Measurements from ENCODE around the gene PRSS57. TPM values are rescaled to one million over a fixed set of nuclear protein-coding genes. Genes with fewer than 3 reads are reported as not detected.
A peak's percentile ranks its signal among the peaks of the same experiment; 100 is the strongest.

The PRSS57 gene
- total RNA-seq, 1 experiment from 2014 or later = not detected

DNA sequence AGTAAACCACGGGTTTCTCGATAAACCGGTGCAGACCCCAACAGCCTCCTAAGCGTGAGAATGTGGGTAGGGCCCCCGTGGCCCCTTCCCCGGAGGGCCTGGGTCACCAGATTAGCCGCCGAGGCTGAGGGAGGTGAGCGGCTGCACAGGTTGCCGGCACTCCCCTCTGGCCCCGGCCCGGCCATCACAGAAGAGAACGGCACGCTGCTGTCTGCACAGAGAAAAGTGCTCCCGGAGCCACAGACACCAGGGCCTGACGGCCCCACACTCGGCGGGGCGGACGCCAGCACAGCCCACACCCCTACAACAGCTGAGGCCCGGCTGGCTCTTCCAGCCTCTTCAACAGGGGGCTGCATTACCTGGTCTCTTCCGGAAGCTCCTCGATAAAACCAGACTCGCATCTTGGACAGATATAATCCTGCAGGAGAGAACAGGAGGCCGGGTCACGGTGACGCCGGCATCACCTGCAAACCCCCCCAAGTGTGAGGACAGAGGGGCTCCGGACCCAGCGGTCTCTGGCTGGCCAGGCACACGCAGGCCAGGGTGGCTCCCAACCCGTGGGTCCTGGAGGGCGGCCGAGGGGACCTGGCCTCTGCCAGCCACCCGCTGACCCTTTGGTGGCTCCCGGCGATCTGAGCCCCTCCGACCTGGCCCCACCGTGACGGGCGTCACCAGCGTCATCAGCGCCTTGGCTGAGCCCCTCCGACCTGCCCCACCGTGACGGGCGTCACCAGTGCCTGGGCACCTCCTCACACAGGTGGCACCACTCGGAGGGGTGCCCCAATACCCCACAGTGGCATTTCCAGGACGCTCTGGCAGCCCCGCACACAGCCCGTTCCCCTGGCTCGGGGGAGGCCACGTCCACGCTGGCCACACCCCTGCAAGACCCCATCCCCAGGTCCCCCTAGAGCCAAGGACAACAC is 42.5 kb downstream of the PRSS57 start:
- no peak for DNase-seq (ENCODE audit: low read depth)

DNA sequence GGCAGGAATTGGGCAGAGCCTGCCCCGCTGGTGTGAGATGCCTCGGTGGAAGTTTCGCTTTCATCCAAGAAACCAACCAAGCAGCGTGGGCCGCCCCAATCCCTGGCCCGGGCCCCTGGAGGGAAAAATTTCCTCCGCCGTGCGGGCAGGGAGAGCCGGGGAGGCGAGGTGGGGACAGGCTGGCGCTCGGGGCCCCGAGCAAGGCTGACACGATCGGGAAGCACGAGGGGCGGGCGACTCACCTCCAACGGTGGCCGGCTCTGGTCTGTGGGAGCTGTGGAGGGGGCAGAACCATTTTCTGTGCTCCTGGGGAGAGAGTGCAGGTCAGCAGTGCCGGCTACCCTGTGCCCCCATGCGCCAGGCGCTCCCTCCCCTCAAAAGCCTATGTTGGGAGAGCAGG is 43.3 kb downstream of the PRSS57 start:
- DNase-seq (ENCODE audit: low read depth) = no peak

DNA sequence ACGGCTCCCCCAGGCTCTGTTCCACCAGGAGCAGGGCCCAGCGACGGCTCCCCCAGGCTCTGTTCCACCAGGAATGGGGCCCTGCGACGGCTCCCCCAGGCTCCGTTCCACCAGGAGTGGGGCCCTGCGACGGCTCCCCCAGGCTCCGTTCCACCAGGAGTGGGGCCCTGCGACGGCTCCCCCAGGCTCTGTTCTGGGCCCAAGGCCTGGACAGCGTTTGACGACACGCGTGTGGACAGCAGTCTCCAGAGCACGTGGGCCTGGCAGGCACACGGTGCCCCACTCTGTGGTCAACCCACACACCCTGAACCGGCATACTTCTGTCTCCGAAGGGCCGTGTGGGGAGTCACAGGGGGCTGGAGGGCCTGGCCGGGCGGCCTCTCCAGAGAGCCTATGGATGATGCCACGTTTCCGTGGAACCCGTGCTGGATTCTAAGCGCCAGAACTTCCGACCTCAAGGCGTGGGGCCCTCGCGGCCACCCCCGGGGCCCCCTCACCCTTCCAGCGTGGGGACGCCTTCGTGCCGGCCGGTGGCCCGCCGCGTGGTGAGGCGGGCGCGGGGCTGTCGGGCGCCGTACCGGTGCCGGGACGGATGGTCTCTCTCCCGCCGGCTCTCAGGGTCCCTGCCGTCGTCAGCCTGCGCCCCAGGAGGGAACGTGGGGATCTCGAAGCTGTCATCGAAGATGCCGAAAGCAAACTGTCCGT is 44.0 kb downstream of the PRSS57 start:
- no peak for DNase-seq (ENCODE audit: low read depth)

DNA sequence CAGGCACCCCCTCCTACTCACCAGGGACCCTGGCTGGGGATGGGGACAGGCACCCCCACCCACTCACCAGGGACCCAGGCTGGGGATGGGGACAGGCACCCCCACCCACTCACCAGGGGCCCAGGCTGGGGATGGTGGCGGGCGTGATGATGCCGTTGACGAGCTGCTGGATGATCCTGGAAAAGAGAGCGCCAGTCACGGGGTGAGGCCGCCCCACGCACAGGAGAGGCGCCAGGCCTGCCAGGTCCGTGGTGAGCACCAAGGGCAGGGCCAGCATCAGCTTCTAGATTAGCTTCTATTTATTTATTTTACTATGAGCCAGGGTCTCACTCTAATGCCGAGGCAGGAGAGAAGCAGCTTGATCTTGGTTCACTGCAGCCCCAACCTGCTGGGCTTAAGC is 45.1 kb downstream of the PRSS57 start:
- DNase-seq (ENCODE audit: low read depth) = no peak

DNA sequence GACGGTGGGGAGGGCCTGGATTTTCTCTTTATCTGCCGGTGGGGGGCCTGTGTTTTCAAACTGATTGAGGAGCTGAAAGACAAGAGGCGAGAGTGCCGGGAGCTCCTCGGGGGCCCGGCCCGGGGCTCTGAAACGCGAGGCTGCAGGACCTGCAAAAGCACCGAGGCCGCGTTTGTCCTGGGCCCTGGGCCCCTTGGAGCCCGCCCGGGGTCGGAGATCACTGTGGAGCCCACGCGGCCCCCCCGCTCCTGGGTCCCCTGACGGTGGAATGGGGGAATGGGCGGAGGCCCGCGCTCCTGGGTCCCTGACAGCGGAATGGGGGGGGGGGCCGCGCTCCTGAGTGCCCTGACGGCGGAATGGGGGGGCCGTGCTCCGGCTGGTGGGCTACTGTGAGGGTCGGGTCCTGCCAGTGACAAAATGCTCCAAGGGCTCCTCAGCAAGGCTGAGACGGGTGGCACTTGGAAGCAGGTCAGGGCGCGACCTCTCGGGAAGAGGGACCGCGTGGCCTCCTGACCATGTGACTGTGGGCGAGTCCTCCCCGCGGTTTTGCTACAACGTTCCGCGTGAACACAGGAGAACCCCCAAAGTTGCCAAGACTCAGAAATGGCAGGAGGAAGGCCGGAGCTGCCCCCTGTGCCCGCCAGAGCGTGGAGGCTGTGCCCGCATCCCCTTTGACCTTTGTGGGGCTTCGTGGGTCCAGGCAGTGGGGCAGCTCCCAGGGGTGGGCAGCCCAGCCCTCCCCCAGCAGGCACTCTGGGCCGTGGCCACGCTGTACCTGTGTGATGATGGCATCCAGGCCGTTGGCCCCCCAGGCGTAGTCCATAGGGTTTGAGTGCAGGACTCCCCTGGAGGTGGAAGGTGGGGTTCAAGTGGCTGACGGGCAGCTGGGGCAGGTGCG is 46.1 kb downstream of the PRSS57 start:
- DNase-seq (ENCODE audit: low read depth) = no peak

DNA sequence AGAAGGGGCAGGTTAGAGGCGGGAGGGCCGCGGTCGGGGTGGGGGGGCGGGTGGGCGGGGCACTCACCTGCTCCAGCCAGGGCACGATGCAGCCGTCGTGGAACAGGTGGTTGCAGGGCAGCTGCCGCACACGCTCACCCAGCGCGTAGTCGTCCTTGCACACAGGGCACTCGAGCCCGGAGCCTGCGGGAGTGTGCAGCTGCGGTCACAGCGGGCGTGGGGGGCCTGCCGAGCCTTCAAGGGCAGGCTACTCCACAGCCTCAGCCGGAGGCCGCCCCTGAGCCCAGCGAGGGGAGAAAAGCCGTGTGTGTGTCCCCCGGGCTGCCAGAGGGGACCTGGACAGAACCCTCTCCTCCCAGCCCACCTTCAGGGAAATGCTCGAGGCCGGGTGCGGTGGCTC is 46.9 kb downstream of the PRSS57 start:
- no peak for DNase-seq (ENCODE audit: low read depth)

DNA sequence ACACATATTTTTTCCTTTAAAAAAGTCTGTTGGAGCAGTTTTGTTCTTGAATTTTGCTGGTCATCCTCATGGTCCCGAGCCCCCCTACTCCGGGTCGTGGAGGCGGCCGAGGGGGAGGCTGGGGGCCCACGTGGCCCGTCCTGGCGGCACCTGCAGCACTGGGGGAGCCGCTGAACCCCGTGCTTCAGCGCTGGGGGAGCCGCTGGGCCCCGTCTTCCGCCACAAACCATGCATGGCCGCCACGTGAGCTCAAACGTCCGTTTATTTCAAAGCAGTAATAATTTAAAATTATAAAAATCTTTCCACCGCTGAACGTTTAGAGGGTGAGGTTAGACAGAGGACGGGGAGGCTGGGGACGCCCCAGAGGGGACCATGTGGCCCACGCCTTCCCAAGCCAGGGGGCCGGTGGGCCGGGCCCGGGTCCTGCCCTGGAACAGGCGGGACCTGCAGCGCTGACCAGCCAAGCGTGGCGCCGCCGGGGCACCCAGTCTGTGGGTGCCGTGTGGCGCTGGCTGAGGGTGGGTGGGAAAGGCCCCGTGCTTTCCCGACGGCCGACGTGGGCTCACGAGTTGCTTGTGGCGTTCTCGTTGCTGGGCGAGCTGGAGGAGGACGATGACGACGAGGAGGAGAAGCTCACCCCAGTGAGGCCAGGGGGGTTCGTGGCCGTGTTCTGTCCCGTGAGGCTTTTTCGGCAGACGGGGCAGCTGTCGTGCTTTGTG is 47.5 kb downstream of the PRSS57 start:
- DNase-seq (ENCODE audit: low read depth) = no peak

DNA sequence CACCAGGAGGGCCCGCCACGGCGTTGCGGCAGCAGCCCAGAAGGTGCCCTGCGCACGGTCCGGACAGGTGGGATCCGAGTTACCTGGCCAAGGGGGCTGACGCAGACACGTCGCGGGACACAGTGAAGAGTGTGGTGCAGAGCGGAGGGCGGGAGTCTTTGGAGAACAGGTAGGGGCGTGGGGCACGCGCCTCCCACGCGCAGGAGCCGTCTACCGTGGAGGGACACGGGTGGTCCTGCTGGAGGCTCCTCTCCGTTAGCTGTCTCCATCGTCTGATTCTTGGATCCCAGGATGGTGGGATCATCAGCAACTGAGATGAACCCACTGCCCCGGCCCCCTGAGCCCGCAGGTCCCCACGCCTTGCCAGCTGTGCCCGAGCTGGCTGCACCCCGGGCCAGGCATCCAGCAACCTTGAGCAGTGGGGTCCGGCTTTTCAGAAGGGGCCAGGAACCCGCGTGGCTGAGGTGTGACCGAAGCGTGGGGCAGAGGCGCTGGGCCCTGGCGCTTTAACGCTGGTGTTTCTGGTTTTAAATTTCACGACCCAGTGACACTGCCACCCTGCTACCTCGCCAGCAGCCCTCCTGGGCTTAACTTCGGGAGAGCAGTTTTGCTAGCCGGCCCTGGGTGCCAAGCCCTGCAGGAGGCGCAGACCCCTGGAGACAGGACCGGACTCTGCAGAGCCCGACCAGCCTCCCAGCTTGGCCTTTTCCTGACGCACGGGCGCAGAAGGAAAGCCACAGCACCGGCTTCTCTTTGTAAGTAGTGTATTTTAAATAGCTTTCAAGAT is 48.3 kb downstream of the PRSS57 start:
- no peak for DNase-seq (ENCODE audit: low read depth)

DNA sequence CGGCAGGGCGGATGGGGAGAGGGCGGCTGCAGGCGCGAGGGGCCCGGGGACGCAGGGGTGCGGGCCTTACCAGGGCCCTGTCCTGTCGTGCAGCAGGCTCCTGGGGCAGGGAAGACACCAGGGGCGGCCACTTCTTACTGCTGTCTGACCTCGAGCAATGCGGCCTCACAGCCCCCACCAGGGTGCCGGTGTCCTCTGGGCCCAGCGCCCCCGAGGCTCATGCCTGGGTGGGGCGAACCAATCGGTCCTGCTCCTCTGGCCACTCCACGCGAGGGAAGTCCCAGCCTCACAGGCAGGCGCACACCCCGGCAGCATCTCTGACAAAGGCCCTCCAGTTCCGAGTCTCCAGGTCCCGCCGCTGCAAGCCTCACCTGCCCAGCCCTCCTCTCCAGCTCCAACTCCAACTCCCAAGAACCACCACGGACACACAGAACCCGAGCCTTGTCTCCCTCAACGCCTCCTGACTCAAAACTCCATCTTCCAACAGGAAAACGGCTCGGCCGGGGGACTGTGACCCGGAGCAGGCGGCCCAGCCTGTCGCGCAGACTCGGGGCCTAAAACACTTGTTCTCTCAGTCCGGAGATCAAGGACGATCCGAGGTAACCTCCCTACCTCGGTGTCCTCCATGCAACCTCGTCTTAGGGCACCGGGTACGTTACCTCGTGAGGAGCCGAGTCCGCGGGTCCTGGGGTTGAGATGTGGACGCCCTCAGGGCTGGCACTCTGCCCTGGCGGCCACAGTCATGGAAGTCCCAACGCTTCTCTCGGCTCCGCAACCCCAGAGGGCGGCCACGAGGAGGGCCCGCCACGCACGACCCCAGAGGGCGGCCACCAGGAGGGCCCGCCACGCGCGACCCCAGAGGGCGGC is 49.1 kb downstream of the PRSS57 start:
- no peak for DNase-seq (ENCODE audit: low read depth)

DNA sequence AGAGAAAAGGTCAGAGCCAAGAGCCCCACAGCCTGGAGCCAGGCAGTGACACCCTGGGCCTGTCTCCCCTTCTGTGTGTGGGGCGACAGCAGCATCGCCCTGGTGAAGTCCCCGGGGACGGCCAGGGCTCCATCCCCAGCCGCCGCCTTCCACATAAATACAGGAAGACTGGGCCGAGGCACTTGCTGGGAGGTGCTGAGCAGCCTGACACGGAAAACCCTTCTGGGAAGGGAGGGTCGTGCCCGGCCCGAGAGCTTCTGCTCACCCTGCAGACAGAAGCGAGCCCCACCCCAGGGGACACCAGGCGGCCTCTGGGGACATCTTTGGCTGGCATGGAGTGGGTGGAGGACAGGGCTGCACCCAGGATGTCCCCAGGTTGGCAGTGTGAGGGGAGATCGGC is 50.5 kb downstream of the PRSS57 start:
- DNase-seq (ENCODE audit: low read depth) = no peak

DNA sequence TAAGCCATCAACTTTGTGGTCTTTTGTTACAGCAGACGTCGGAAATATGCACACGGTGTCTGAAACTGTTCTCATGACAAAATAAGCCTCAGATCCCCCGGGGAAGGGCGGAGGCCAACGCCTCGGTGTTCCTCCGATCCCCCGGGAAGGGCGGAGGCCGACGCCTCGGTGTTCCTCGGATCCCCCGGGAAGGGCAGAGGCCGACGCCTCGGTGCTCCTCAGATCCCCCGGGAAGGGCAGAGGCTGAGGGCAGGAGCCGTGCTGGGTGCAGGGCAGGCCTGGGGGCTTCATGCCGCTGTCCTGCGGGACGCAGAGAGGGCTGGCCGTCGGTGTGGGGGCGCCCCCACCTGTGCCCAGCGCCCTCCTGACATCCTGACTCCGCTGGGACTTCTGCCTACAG is 50.9 kb downstream of the PRSS57 start:
- DNase-seq (ENCODE audit: low read depth) = no peak

DNA sequence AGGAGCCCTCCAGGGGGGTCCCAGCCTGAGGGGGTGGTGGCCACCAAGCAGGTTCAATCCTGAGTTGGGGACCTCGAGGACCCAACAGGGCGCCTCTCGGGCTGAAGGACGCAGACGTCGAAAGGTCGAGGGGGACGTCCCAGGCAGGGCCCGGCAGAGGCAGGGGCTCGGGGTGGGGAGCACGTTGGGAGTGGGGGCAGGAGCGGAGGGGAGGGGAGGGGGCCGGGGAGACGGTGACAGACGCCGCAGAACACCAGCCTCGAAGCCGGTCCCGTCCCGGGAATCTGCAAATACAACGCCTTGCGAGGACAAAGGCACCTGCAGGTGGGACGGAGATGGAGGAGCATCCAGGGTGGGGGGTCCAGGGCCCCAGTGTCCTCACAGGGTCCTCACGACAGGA is 51.5 kb downstream of the PRSS57 start:
- DNase-seq (ENCODE audit: low read depth) = no peak

DNA sequence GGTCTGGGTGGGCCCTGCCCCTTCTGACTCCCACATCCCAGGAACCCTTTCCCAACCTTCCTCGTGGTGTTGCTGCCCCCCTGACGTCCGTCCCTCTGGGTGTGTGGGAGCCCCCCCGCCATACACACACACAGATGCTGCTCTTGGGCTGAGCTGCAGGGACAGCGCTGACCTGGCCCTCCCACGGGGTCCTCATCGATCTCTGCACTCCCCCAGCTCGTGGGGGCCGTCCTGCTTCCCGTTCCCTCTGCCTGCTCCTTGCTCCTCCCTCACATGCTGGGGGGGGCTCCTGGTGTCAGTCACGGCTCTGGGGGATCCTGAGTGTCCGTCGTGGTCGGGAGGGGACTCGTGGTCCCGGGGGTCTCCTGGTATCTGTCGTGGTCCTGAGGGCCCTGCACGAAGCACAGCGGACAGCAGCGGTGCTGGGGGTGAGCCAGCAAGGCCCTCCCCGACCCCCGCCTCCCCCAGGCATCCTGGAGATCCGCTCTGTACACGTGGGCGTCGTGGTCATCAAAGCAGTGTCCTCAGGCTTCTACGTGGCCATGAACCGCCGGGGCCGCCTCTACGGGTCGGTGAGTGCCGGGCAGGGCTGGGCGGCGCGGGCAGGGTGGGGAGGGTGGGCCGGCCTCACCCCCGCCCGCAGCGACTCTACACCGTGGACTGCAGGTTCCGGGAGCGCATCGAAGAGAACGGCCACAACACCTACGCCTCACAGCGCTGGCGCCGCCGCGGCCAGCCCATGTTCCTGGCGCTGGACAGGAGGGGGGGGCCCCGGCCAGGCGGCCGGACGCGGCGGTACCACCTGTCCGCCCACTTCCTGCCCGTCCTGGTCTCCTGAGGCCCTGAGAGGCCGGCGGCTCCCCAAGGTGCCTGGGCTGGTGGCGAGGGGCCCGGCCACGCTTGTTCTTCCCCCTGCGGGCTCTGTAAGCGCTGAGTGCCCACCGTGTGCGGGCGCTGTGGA is 52.2 kb downstream of the PRSS57 start:
- DNase-seq (ENCODE audit: low read depth) = no peak

DNA sequence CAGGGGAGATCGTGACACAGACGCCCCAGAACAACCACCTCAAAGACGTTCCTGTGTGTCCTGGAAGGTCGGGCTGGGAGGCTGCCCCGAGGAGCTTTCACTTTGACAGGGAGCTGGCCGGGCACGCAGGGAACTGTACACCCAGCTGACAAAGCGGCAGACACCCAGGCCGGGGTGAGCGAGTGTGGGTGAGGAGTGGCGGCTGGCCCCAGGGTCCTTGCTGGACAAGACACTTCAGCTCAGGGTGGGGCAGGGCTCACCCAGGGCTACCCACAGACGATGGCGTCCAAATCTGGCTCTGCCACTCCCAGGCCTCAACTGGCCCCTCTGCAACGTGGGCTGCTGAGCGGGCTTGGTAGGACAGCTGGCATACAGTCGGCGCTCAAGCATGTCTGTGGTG is 53.5 kb downstream of the PRSS57 start:
- DNase-seq (ENCODE audit: low read depth) = no peak

DNA sequence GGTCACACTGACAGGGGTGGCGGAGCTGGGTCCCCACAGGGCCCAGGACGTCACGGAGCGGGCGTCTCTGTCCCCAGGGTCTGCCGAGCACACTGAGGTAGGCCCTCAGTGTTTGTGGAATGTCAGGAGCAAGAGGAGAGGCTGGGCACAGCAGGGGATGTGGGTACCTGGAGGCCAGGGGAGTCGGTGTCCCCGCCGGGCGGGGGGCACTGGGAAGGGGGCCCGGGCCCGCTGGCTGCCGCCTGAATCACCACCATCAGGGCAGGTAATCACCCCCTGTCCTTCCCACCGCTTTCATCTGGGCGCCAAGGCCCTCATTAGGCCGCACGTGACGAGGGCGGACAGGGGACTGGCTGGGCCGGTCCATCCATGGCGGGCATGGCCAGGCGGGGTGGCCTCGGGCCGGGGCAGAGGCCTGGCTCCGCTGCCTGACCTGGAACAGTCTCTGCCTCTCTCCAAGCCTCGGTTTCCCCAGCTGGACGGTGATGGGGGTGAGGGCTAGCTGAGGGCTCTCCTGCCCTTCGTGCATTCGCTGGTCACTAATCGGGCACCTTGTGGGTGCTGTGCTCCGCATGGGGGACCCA is 54.6 kb downstream of the PRSS57 start:
- DNase-seq (ENCODE audit: low read depth) = no peak

DNA sequence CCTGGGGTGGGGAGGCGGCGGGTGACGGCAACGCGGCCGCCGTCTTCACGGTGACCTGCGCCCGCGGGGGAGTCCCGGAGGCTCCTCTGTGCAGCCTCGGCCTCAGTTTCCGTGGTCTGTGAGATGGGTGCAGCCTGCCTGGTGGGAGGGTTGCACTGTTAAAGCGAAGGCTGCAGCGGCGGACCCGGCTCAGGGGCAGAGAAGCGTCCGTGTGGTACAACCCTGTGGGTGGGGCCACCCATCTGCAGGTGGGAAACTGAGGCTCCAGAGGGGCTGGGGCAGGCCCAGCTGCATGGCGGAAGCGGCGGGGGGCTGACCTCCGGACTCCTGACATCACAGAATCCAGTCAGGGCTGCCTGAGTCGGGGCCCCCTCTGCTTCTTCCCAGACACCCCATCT is 55.1 kb downstream of the PRSS57 start:
- DNase-seq (ENCODE audit: low read depth) = no peak

DNA sequence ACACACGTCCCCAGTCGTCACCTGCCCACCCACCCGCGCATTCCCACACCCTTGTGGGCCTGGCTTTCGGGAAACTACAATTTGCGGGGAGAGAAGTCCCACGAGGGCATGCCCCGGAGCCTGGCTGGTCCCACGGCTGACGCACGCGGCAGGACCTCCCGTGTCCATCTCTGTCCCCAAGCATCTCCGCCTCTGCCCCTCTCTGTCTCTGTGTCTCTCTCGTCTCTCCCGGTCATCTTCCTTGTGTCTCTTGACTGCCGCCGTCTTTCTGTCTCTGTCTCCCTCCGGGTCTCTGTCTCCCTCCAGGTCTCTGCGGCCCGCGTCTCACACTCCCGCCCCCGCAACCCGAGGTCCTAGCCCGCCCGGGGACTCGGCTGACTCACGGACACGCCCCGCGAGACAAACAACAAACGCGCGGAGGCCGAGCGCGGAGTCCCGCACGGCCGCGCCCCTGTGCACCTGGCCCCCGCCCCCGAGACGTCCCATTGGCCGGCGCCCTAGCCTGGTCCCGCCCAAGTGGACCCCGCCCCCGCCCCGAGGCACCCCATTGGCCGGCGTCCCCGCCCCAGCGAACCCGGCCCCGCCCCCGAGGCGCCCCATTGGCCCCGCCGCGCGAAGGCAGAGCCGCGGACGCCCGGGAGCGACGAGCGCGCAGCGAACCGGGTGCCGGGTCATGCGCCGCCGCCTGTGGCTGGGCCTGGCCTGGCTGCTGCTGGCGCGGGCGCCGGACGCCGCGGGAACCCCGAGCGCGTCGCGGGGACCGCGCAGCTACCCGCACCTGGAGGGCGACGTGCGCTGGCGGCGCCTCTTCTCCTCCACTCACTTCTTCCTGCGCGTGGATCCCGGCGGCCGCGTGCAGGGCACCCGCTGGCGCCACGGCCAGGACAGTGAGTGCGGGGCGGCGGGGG is 55.7 kb downstream of the PRSS57 start, which contains the start of gene FGF22:
Gene FGF22 (plus strand): TSS at position 627 of the 908 bp plus-strand sequence. CDS start 47 bp downstream, at position 674.
- peak; percentile 79 for DNase-seq (ENCODE audit: low read depth)
